ENCODE results near the gene FOXO4. TPM values are rescaled to one million over a fixed set of nuclear protein-coding genes. Genes with fewer than 3 reads are reported as not detected.

Gene FOXO4
- total and polyA plus RNA-seq, 11 donors: 23.2 to 48.7 (median 32.7) TPM

DNA sequence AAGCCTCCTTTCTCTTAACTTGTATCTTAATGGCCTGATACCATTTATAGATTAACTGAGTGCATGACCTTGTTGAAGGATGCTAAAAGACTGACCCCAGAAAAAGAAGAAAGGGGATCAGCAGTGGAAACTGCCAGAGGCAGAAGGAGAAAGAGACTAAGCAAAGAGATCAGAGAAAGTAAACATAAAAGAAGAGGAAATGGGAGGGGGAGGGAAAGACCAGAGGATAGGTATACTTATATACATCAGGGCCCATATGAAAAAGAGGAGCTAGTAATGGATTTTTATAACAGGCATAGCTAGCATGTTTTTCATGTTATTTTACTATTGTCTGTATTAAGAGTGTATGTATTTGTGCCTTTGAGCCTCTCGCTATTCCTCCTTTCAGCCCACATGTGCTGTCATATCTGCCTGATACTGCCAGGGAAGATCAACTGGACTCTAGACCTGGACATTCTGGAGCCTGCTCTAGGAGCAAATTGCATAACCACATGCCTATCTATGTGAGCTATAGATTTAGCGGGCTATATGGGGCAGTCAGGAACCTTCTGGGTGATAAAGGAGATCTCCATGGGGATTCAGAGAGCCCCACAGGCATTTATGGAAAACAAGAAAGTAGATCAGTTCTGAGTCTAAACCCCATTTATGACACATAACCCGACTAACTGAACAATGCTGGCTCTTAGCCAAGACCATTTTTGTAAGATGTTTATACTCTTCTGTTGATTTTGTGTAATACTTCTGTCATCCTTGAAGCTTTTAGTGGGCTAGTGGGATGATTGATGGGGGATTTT is 14.1 kb upstream of the FOXO4 start:
- no peak for TF ChIP-seq POLR2A (IDR thresholded peaks at IDR 0.05)
- no peak for TF ChIP-seq CTCF (IDR thresholded peaks at IDR 0.05)
- Histone ChIP-seq H3K9me3 (no peaks in the 10 kb centered on the region), H3K4me3 (no peak overlapping the region), H3K4me1 (no peaks in the 10 kb centered on the region), H3K27ac (no peak overlapping the region), H3K27me3 (peaks cover 0 to 13% (median 0%) of the 10 kb centered on the region in 9 donors), H3K36me3 (no peaks in the 10 kb centered on the region)
- 49 to 56% (median 54%) methylated on average over 3 of the region's 3 CpGs for WGBS, 4 donors
- DNase-seq: no peak
- ATAC-seq: no peak
- intact Hi-C loops (cut with DNase I): no loop called here

GRCh38 chrX:71082124-71082647 is 13.5 kb upstream of the FOXO4 start:
- DNase-seq: no peak
- peaks cover 0 to 13% (median 0%) of the 10 kb centered on the region in 9 donors for H3K27me3 ChIP-seq
- no peaks in the 10 kb centered on the region for H3K36me3 ChIP-seq
- no peaks in the 10 kb centered on the region for H3K9me3 ChIP-seq
- no peak overlapping the region for H3K27ac ChIP-seq
- no peak for ATAC-seq
- H3K4me3 ChIP-seq: no peak overlapping the region
- H3K4me1 ChIP-seq: no peaks in the 10 kb centered on the region
- 83 to 92% (median 86%) methylated on average over 5 of the region's 5 CpGs for WGBS, 4 donors
- TF ChIP-seq CTCF (IDR thresholded peaks at IDR 0.05): no peak
- TF ChIP-seq POLR2A (IDR thresholded peaks at IDR 0.05): no peak
- intact Hi-C loops (cut with DNase I): no loop called here

DNA sequence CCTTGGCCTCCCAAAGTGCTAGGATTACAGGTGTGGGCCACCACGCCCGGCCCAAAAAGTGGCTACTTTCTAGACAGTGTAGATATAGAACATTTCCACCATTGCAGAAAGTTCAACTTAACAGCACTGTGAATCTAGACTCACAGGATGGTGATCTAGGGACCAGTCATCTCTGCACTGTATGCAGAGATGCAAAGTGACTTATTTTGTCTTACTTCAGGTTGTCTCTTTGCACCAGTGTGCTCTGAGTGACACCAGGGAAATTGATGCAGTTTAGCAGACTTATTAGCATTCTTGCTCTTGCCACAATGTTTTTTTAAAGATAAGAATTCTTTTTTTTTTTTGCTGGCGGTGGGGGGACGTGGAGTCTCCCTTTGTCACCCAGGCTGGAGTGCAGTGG is 12.8 kb upstream of the FOXO4 start:
- WGBS, 4 donors: 62 to 83% (median 76%) methylated on average over 4 of the region's 4 CpGs
- no peak for ATAC-seq
- no peak for TF ChIP-seq CTCF (IDR thresholded peaks at IDR 0.05)
- TF ChIP-seq POLR2A (IDR thresholded peaks at IDR 0.05): no peak

DNA sequence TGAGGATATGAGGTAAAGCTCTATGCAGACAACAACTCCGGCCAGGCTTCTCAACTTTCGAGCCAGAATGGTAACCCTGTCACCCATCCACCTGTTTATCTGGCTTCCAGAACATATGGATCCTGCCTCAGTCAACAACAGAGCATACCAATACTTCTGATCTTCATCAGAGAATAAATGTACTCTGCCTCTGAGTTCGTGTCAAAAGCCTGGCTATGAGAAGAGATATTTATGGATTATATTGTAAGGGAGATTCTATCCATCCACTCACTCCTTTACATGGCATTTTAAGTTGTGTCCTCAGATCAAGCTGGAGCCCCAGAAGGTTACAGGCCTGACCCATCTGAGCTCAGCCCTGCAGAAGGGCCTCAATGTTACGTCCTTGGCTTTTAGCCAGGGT is 9.8 kb upstream of the FOXO4 start:
- Histone ChIP-seq H3K36me3 (no peaks in the 10 kb centered on the region), H3K27me3 (peaks cover 0 to 21% (median 0%) of the 10 kb centered on the region in 9 donors), H3K4me1 (no peaks in the 10 kb centered on the region), H3K9me3 (no peaks in the 10 kb centered on the region), H3K27ac (no peak overlapping the region), H3K4me3 (no peak overlapping the region)
- WGBS, 4 donors: 51 to 69% (median 60%) methylated on average over 4 of the region's 4 CpGs
- intact Hi-C loops (cut with DNase I): no loop called here
- TF ChIP-seq CTCF (IDR thresholded peaks at IDR 0.05): no peak
- TF ChIP-seq POLR2A (IDR thresholded peaks at IDR 0.05): no peak
- ATAC-seq: no peak
- no peak for DNase-seq

More for the DNA sequence above, 12.8 kb upstream of the FOXO4 start:
- no peak for DNase-seq
- Histone ChIP-seq H3K27me3 (peaks cover 0 to 13% (median 0%) of the 10 kb centered on the region in 9 donors), H3K4me1 (no peaks in the 10 kb centered on the region), H3K36me3 (no peaks in the 10 kb centered on the region), H3K9me3 (no peaks in the 10 kb centered on the region), H3K27ac (no peak overlapping the region), H3K4me3 (no peak overlapping the region)
- intact Hi-C loops (cut with DNase I): no loop called here
